ENCODE data around the gene GFOD2. TPM values are rescaled to one million over a fixed set of nuclear protein-coding genes. Genes with fewer than 3 reads are reported as not detected.

Gene GFOD2
- polyA plus RNA-seq, 3 donors = 3.7 to 9.4 (median 3.8) TPM

DNA sequence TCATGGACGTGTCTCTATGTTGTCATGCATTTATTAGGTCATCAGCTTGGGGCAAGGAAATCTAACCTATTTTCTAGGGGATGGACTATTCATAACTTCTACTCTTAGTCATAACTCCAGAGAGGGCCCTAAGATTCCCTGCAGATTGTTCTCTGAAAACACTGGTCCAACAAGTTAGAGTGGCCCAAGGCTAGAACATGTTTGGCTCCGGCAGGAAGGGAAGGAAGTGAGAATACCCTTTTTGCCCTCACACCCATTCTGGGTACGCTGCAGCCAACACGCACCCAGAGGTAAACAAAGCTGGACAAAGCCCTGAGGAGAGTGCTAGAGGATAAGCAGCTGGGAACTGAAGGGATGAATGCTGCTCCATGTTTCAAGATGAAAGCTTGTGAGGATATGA, 42.6 kb downstream of the GFOD2 start:
- intact Hi-C loops (cut with micrococcal nuclease) = loop anchor here in 1 of 2 donors (10.0 kb wide), 1 partner anchor 548 kb away; no protein-coding TSS in a partner anchor
- H3K4me2 ChIP-seq (replicated peaks; ENCODE audit: extremely low read depth, low read length, poor library complexity, severe bottlenecking) = no peak overlapping the region
- peaks cover 0 to 2% (median 2%) of the 10 kb centered on the region in 3 donors for H3K27me3 Mint-ChIP-seq (ENCODE audit: low read depth in 3 of 3)
- H3K4me1 ChIP-seq (ENCODE audit: control insufficient read depth in 1 of 2, insufficient read depth in 2 of 2, low read length in 2 of 2) = peaks cover 18 to 20% of the 10 kb centered on the region in 2 donors
- H3K79me2 ChIP-seq (ENCODE audit: insufficient read depth, low read length) = no peaks in the 10 kb centered on the region
- H3K9me3 Mint-ChIP-seq = no peaks in the 10 kb centered on the region
- TF ChIP-seq, protein P1, sequence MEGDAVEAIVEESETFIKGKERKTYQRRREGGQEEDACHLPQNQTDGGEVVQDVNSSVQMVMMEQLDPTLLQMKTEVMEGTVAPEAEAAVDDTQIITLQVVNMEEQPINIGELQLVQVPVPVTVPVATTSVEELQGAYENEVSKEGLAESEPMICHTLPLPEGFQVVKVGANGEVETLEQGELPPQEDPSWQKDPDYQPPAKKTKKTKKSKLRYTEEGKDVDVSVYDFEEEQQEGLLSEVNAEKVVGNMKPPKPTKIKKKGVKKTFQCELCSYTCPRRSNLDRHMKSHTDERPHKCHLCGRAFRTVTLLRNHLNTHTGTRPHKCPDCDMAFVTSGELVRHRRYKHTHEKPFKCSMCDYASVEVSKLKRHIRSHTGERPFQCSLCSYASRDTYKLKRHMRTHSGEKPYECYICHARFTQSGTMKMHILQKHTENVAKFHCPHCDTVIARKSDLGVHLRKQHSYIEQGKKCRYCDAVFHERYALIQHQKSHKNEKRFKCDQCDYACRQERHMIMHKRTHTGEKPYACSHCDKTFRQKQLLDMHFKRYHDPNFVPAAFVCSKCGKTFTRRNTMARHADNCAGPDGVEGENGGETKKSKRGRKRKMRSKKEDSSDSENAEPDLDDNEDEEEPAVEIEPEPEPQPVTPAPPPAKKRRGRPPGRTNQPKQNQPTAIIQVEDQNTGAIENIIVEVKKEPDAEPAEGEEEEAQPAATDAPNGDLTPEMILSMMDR (IDR thresholded peaks at IDR 0.05) = no peak
- H3K4me1 Mint-ChIP-seq = peaks cover 27% of the 10 kb centered on the region
- H3K9me3 ChIP-seq (replicated peaks in 1 of 2; ENCODE audit: control insufficient read depth in 1 of 2, insufficient read depth in 1 of 2, low read length in 2 of 2) = no peaks in the 10 kb centered on the region
- H3K9ac ChIP-seq (ENCODE audit: insufficient read depth, low read length, poor library complexity, severe bottlenecking) = no peak overlapping the region
- H3K36me3 ChIP-seq (replicated peaks in 1 of 2; ENCODE audit: control insufficient read depth in 1 of 2, insufficient read depth in 2 of 2, low read length in 2 of 2) = peaks cover 2 to 6% of the 10 kb centered on the region in 2 donors
- DNase-seq = no peak
- H3K36me3 Mint-ChIP-seq = peaks cover 15 to 32% of the 10 kb centered on the region in 2 donors
- no peak overlapping the region for H3K4me3 Mint-ChIP-seq
- 80% methylated on average over 1 of the region's 4 CpGs for WGBS (ENCODE audit: insufficient coverage)
- no peak overlapping the region for H3K27ac ChIP-seq (ENCODE audit: low read depth in 1 of 2, low read length in 2 of 2)
- H3K27me3 ChIP-seq (ENCODE audit: control insufficient read depth in 2 of 2, insufficient read depth in 2 of 2, low read length in 2 of 2) = no peaks in the 10 kb centered on the region
- H3K27ac Mint-ChIP-seq = no peak overlapping the region
- no peak overlapping the region for H3K4me3 ChIP-seq (replicated peaks in 1 of 3; ENCODE audit: low read depth in 2 of 3, low read length in 3 of 3)
- H2AFZ ChIP-seq (ENCODE audit: insufficient read depth, low read depth, low read length, poor library complexity, severe bottlenecking) = no peak overlapping the region
- H4K20me1 ChIP-seq (ENCODE audit: insufficient read depth, low read length) = no peaks in the 10 kb centered on the region

DNA sequence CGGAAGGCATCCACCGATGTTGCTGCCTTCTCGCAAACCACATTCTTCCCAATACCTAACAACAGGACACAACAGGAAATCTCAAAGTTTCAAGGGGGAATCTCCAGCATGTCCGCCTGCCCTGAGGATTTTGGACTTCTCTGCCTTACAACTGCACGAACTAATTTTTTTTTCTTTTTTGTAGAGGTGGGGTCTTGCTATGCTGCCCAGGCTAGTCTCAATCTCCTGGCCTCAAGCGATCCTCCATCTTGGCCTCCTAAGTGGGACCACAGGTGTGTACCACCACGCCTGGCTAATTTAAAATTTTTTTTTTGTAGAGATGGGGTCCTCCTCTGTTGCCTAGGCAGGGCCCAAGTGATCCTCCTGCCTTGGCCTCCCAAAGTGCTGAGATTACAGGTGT, 43.1 kb downstream of the GFOD2 start:
- no peak overlapping the region for H3K27ac Mint-ChIP-seq
- H3K9me3 Mint-ChIP-seq = no peaks in the 10 kb centered on the region
- no peak overlapping the region for H3K27ac ChIP-seq (ENCODE audit: low read depth in 1 of 2, low read length in 2 of 2)

More for the DNA sequence above, 43.1 kb downstream of the GFOD2 start:
- Histone ChIP-seq H3K27me3 (ENCODE audit: control insufficient read depth in 2 of 2, insufficient read depth in 2 of 2, low read length in 2 of 2) (no peaks in the 10 kb centered on the region), H3K9ac (ENCODE audit: insufficient read depth, low read length, poor library complexity, severe bottlenecking) (no peak overlapping the region), H3K4me1 (ENCODE audit: control insufficient read depth in 1 of 2, insufficient read depth in 2 of 2, low read length in 2 of 2) (peaks cover 18 to 20% of the 10 kb centered on the region in 2 donors), H3K79me2 (ENCODE audit: insufficient read depth, low read length) (no peaks in the 10 kb centered on the region), H3K4me2 (replicated peaks; ENCODE audit: extremely low read depth, low read length, poor library complexity, severe bottlenecking) (no peak overlapping the region), H3K4me3 (replicated peaks in 1 of 3; ENCODE audit: low read depth in 2 of 3, low read length in 3 of 3) (no peak overlapping the region), H3K36me3 (replicated peaks in 1 of 2; ENCODE audit: control insufficient read depth in 1 of 2, insufficient read depth in 2 of 2, low read length in 2 of 2) (peaks cover 2 to 6% of the 10 kb centered on the region in 2 donors), H4K20me1 (ENCODE audit: insufficient read depth, low read length) (no peaks in the 10 kb centered on the region), H3K9me3 (replicated peaks in 1 of 2; ENCODE audit: control insufficient read depth in 1 of 2, insufficient read depth in 1 of 2, low read length in 2 of 2) (no peaks in the 10 kb centered on the region), H2AFZ (ENCODE audit: insufficient read depth, low read depth, low read length, poor library complexity, severe bottlenecking) (no peak overlapping the region)
- no peak for DNase-seq
- peaks cover 15 to 29% of the 10 kb centered on the region in 2 donors for H3K36me3 Mint-ChIP-seq
- intact Hi-C loops (cut with micrococcal nuclease) = loop anchor here in 1 of 2 donors (10.0 kb wide), 1 partner anchor 549 kb away; no protein-coding TSS in a partner anchor
- peaks cover 27% of the 10 kb centered on the region for H3K4me1 Mint-ChIP-seq
- no peak overlapping the region for H3K4me3 Mint-ChIP-seq
- peaks cover 0 to 2% (median 2%) of the 10 kb centered on the region in 3 donors for H3K27me3 Mint-ChIP-seq (ENCODE audit: low read depth in 3 of 3)
- TF ChIP-seq, protein P1 (IDR thresholded peaks at IDR 0.05) = no peak
- WGBS (ENCODE audit: insufficient coverage) = 97% methylated on average over 4 of the region's 7 CpGs
